ENCODE measurements around the gene PHF2. TPM values are rescaled to one million over a fixed set of nuclear protein-coding genes. Genes with fewer than 3 reads are reported as not detected.

Gene PHF2
- total RNA-seq, 3 donors from 2014 or later: 24.8 to 26.9 (median 25.9) TPM

DNA sequence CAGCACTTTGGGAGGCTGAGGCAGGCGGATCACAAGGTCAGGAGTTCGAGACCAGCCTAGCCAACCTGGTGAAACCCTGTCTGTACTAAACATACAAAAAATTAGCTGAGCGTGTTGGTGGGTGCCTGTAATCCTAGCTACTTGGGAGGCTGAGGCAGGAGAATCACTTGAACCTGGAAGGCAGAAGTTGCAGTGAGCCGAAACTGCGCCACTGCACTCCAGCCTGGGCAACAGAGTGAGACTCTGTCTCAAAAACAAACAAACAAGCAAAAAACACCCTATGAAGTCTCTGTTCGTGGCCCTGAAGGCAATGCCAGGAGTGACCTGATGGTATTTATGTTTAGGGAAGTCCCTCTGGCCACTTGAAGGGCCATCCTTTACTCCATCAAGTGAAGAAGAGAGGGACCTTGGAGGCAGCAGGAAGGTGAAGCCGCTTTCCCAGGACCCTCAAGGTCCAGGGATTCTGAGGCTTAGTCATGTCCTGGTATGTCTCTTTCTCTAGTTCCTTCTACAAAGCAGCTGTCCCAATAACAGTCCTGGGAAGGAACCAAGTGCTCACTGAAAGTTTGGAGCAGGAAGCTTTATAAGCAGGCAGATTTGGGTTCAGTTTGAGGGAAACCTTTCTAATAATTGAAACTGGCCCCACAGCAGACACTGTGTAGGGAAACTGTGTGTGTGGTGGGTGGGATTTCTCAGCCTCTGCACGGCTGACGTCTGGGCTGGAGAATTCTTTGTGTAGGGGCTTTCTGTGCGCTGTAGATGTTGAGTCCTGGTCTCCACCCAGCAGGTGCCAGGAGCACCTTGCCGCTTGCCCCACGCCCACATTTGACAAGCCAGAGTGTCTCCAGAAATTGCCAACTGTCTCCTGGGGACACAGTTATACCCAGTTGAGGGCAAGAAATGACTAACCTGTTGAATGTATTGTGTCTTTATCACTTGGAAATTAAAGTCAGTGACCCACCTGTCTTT lies 12.5 kb downstream of the PHF2 start:
- no peak for TF ChIP-seq POLR2AphosphoS5 (IDR thresholded peaks at IDR 0.05)
- no peak for TF ChIP-seq POLR2A (IDR thresholded peaks at IDR 0.05)
- TF ChIP-seq, protein P1, sequence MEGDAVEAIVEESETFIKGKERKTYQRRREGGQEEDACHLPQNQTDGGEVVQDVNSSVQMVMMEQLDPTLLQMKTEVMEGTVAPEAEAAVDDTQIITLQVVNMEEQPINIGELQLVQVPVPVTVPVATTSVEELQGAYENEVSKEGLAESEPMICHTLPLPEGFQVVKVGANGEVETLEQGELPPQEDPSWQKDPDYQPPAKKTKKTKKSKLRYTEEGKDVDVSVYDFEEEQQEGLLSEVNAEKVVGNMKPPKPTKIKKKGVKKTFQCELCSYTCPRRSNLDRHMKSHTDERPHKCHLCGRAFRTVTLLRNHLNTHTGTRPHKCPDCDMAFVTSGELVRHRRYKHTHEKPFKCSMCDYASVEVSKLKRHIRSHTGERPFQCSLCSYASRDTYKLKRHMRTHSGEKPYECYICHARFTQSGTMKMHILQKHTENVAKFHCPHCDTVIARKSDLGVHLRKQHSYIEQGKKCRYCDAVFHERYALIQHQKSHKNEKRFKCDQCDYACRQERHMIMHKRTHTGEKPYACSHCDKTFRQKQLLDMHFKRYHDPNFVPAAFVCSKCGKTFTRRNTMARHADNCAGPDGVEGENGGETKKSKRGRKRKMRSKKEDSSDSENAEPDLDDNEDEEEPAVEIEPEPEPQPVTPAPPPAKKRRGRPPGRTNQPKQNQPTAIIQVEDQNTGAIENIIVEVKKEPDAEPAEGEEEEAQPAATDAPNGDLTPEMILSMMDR (IDR thresholded peaks at IDR 0.05): no peak
- Histone ChIP-seq H3K9me3 (no peaks in the 10 kb centered on the region), H3K4me1 (peaks cover 0 to 9% of the 10 kb centered on the region in 2 donors), H3K27me3 (no peaks in the 10 kb centered on the region), H3K27ac (peak overlapping the region in 1 of 2 donors; percentile 41), H3K4me3 (no peak overlapping the region), H3K36me3 (no peaks in the 10 kb centered on the region)
- DNase-seq (ENCODE audit: low spot score in 2 of 2): no peak
- intact Hi-C loops (cut with DNase I; ENCODE audit: low total_unique reads): no loop called here

DNA sequence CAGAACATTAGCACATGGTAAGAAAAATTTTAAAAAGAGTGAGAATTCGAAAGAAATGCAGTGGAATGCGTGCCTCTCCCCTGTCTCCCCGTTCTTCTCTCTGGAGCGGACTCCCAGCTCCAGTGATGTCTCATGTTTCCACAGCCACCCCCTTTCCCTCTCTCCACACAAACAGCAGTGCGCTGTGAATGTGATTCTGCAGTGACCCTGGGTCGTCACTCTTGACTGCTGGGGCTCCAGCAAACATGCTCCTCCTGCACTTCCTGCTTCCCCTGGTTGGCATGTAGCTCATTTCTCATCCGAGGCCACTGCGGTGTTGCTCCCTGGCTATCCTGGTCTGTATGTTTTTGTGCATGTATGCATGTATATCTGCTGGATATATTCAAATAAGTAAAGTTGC lies 13.3 kb downstream of the PHF2 start:
- TF ChIP-seq, protein P1 (IDR thresholded peaks at IDR 0.05): no peak
- TF ChIP-seq POLR2AphosphoS5 (IDR thresholded peaks at IDR 0.05): no peak
- TF ChIP-seq POLR2A (IDR thresholded peaks at IDR 0.05): no peak
- H3K27ac ChIP-seq: peak overlapping the region in 1 of 2 donors; percentile 41
- H3K36me3 ChIP-seq: no peaks in the 10 kb centered on the region
- H3K4me3 ChIP-seq: no peak overlapping the region
- DNase-seq (ENCODE audit: low spot score in 2 of 2): peak in 1 of 2 donors; percentile 19
- no peaks in the 10 kb centered on the region for H3K27me3 ChIP-seq
- intact Hi-C loops (cut with DNase I; ENCODE audit: low total_unique reads): no loop called here
- no peaks in the 10 kb centered on the region for H3K9me3 ChIP-seq
- peaks cover 0 to 9% of the 10 kb centered on the region in 2 donors for H3K4me1 ChIP-seq

DNA sequence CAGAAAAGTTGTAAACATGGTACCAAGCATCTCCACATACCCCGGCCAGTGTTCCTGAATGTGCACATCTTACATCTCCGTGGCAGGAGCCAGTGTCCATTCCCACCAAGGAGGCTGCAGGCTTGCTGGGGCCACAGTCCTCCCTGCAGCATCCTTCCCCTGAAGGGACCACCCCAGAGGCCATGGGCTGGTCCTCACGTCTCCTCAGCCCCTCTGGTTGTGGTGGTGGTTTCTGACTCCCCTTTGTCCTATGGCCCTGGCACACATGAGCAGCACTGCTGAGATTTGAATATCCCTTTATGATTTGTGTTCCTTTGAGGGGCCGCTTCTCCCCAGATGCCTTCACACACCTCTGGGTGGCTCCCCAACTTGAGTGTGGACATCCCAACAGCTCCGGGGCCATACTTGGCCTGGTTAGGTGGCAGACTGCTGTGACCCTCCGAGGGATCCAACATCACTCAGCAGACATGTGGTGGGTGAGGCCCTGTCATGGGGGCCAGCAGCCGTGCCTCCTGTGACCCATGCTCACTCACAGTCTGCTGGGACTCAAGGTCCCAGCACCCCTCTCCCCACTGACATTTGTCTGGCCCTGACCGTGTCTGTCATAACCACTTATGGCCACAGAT lies 14.3 kb downstream of the PHF2 start:
- Histone ChIP-seq H3K27me3 (no peaks in the 10 kb centered on the region), H3K4me1 (peaks cover 0 to 9% of the 10 kb centered on the region in 2 donors), H3K4me3 (no peak overlapping the region), H3K27ac (no peak overlapping the region), H3K36me3 (no peaks in the 10 kb centered on the region), H3K9me3 (no peaks in the 10 kb centered on the region)
- intact Hi-C loops (cut with DNase I; ENCODE audit: low total_unique reads): no loop called here
- TF ChIP-seq POLR2A (IDR thresholded peaks at IDR 0.05) (no peak), POLR2AphosphoS5 (IDR thresholded peaks at IDR 0.05) (no peak)
- TF ChIP-seq, protein P1 (IDR thresholded peaks at IDR 0.05): no peak
- DNase-seq (ENCODE audit: low spot score in 2 of 2): peak in 1 of 2 donors; percentile 9

DNA sequence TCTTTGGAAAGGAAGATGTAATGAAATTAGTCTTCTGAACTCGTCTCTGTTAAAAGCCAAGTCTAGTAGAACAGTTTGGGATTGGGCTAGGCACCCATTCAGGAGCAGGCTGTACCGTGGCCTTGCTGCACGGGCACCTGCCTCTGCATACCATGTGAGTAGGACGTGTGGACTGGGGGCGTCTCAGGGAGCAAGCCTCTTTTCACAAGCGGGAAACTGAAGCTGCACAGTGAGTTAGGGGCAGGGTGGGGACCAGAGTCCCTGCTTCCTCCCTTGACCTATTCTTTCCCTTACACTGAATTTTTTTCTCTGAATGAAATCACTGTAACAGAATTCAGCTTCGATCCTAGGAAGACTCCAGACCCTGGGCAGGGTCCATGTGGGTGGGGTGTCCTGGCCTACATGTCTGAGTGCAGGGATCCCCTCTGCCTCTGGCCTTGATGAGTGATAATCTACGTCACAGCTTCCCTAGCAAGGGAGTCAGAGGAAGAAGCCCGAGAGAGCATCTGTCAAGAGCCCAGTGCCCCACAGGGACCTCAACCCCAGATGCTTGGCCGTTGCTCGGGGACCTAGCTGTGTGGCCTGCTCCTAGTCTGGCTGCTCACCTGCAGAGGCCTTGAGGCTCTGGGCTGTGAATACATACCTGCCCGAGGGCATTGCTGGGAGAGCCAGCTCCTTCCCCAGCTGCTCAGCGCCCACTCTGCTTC lies 15.1 kb downstream of the PHF2 start:
- H3K36me3 ChIP-seq: no peaks in the 10 kb centered on the region
- H3K4me1 ChIP-seq: peaks cover 0 to 9% of the 10 kb centered on the region in 2 donors
- no peaks in the 10 kb centered on the region for H3K9me3 ChIP-seq
- intact Hi-C loops (cut with DNase I; ENCODE audit: low total_unique reads): no loop called here
- no peak for TF ChIP-seq POLR2AphosphoS5 (IDR thresholded peaks at IDR 0.05)
- TF ChIP-seq POLR2A (IDR thresholded peaks at IDR 0.05): no peak
- TF ChIP-seq, protein P1 (IDR thresholded peaks at IDR 0.05): no peak
- peak overlapping the region; percentile 5 to 65 for H3K27ac ChIP-seq
- H3K4me3 ChIP-seq: no peak overlapping the region
- no peak for DNase-seq (ENCODE audit: low spot score in 2 of 2)
- no peaks in the 10 kb centered on the region for H3K27me3 ChIP-seq

Data from breast epithelium (tissue), 4 donors.